Activated CD4-positive, alpha-beta T cell treated with anti-CD3 and anti-CD28 coated beads for 36 hours (primary cell): ENCODE measurements around the gene CORO7. TPM values are rescaled to one million over a fixed set of nuclear protein-coding genes. Genes with fewer than 3 reads are reported as not detected.
A peak's percentile ranks its signal among the peaks of the same experiment; 100 is the strongest.

Experiments
- ATAC-seq: fragments of 200-7000 bp; cut with Tn5 transposase; one replicate; pipeline ENCODE4 v1.10.0; 2021; ENCODE audit warnings: mild to moderate bottlenecking, moderate library complexity
- CTCF ChIA-PET: fragments of 350-600 bp; sonication (Branson Sonifier 250); formaldehyde crosslinking; loops from one replicate; lab custom pipeline; 2021; ENCODE audit warnings: antibody characterized with exemption; lab: Charles Lee
- POLR2A ChIA-PET: fragments of 350-600 bp; sonication (Branson Sonifier 250); formaldehyde crosslinking; loops from one replicate; lab custom pipeline; 2021; ENCODE audit warnings: antibody characterized with exemption, inconsistent platforms; lab: Charles Lee
- DNase-seq: peaks from one replicate; pipeline ENCODE4 v3.0.0-alpha.2; 2020
- H3K27ac Mint-ChIP-seq: one replicate; pipeline ENCODE4 v1.8.0; 2021; ENCODE audit warnings: mixed read lengths
- H3K27me3 Mint-ChIP-seq: one replicate; pipeline ENCODE4 v1.8.0; 2021; ENCODE audit warnings: mixed read lengths
- H3K36me3 Mint-ChIP-seq: one replicate; pipeline ENCODE4 v1.8.0; 2021; ENCODE audit warnings: low read depth, mixed read lengths
- H3K4me1 Mint-ChIP-seq: one replicate; pipeline ENCODE4 v1.8.0; 2021; ENCODE audit warnings: mixed read lengths
- H3K4me3 Mint-ChIP-seq: one replicate; pipeline ENCODE4 v1.8.0; 2021; ENCODE audit warnings: mild to moderate bottlenecking, moderate library complexity, mixed read lengths
- H3K9me3 Mint-ChIP-seq: one replicate; pipeline ENCODE4 v1.8.0; 2021; ENCODE audit warnings: low read depth, mixed read lengths
- intact Hi-C, 2 experiments: fragments of 100-400 bp; cut with DNase I in 1 of 2; cut with micrococcal nuclease in 1 of 2; formaldehyde crosslinking; loops; one replicate each; pipeline versions ENCODE4 v1.14.2 to v1.15.1; 2022 to 2024; cut with DNase I, micrococcal nuclease
- total RNA-seq, 2 experiments: library from RNA; stranded (reverse); gene quantifications; one replicate each; pipeline ENCODE4 v1.2.3, GENCODE V29; 2021

Gene CORO7
- total RNA-seq, 2 experiments from 2014 or later = 65.0 to 67.1 TPM

GRCh38 chr16:4443986-4444385 lies 27.6 kb upstream of the CORO7 start:
- no peak overlapping the region for H3K27ac Mint-ChIP-seq
- POLR2A ChIA-PET = interaction anchor here (0.7 kb wide), 1 partner anchor 24 kb away, joined by 3 read pairs; no protein-coding TSS in a partner anchor
- DNase-seq = no peak
- H3K4me3 Mint-ChIP-seq = no peak overlapping the region
- intact Hi-C loops = no loop called here
- H3K27me3 Mint-ChIP-seq = no peaks in the 10 kb centered on the region
- ATAC-seq = no peak
- H3K9me3 Mint-ChIP-seq = no peaks in the 10 kb centered on the region
- H3K4me1 Mint-ChIP-seq = no peaks in the 10 kb centered on the region
- H3K36me3 Mint-ChIP-seq = peaks cover 61% of the 10 kb centered on the region
- CTCF ChIA-PET = interaction anchor here (0.9 kb wide), 1 partner anchor 15 kb away, joined by 3 read pairs; no protein-coding TSS in a partner anchor

DNA sequence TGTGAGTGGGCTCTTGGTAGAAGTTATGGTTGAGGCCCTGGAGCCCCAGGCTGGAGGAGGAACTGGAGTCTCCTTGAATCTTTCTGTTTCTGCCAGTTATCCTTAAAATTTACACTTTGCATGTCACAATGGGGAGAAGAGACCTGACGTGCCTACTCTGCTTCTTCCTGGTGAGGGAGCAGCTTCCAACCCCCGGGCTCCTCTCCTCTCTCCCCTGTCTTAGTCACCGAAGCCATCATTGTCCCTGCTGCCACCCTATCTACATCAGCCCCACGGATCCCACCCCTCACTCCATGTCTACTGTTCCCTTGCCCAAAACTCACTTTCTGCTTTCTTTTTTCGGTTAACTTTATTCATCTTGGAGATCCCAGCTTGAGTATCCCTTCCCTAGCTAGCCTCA lies 26.9 kb upstream of the CORO7 start:
- H3K4me1 Mint-ChIP-seq = no peaks in the 10 kb centered on the region
- H3K27ac Mint-ChIP-seq = no peak overlapping the region
- intact Hi-C loops = no loop called here
- H3K4me3 Mint-ChIP-seq = no peak overlapping the region
- ATAC-seq (no peak), DNase-seq (no peak)
- CTCF ChIA-PET = no interaction called here
- no peaks in the 10 kb centered on the region for H3K9me3 Mint-ChIP-seq
- H3K36me3 Mint-ChIP-seq = peaks cover 59% of the 10 kb centered on the region
- H3K27me3 Mint-ChIP-seq = no peaks in the 10 kb centered on the region
- POLR2A ChIA-PET = interaction anchor here (0.6 kb wide), 1 partner anchor 13 kb away, joined by 6 read pairs; no protein-coding TSS in a partner anchor

- Mint-ChIP-seq H3K27ac (no peak overlapping the region), H3K4me3 (no peak overlapping the region), H3K4me1 (no peaks in the 10 kb centered on the region), H3K9me3 (no peaks in the 10 kb centered on the region), H3K27me3 (no peaks in the 10 kb centered on the region), H3K36me3 (peaks cover 59% of the 10 kb centered on the region)
- CTCF ChIA-PET = interaction anchor here (0.8 kb wide), 1 partner anchor 309 kb away, joined by 3 read pairs; no protein-coding TSS in a partner anchor
- DNase-seq (no peak), ATAC-seq (no peak)
- POLR2A ChIA-PET = no interaction called here
- intact Hi-C loops = no loop called here
Observed at GRCh38 chr16:4442371-4442770, 26.0 kb upstream of the CORO7 start.

DNA sequence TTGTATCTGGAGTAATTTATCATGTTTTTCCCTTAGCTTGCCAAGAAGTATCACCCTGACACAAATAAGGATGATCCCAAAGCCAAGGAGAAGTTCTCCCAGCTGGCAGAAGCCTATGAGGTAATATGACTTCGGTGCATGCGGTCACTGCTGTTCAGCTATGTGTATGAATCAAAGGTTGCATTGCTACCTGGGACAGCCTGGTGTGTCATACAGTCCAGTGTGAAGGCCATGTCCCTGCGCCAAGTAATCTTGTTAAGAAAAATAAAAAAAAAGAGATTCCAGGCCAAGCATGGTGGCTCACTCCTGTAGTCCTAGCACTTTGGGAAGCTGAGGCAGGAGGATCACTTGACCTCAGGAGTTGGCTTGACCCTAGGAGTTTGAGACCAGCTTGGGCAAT lies 21.0 kb upstream of the CORO7 start:
- Mint-ChIP-seq H3K36me3 (peaks cover 59% of the 10 kb centered on the region), H3K4me3 (no peak overlapping the region), H3K9me3 (no peaks in the 10 kb centered on the region), H3K27ac (no peak overlapping the region), H3K27me3 (no peaks in the 10 kb centered on the region), H3K4me1 (peaks cover 6% of the 10 kb centered on the region)
- intact Hi-C loops = no loop called here
- CTCF ChIA-PET = interaction anchor here (0.6 to 0.8 kb wide), 2 partner anchors 35 to 452 kb away, joined by 3 read pairs; no protein-coding TSS in a partner anchor
- DNase-seq = no peak
- ATAC-seq = no peak
- POLR2A ChIA-PET = no interaction called here

GRCh38 chr16:4435337-4436067 lies 19.1 kb upstream of the CORO7 start:
- peaks cover 54% of the 10 kb centered on the region for H3K36me3 Mint-ChIP-seq
- no peaks in the 10 kb centered on the region for H3K27me3 Mint-ChIP-seq
- intact Hi-C loops = no loop called here
- ChIA-PET CTCF (interaction anchor here (0.8 to 0.9 kb wide), 2 partner anchors 36 to 39 kb away, joined by 3 to 4 read pairs; partner anchors contain the start of gene NMRAL1), POLR2A (interaction anchor here (0.6 kb wide), 1 partner anchor 16 kb away, joined by 3 read pairs; no protein-coding TSS in a partner anchor)
- no peaks in the 10 kb centered on the region for H3K9me3 Mint-ChIP-seq
- no peak overlapping the region for H3K4me3 Mint-ChIP-seq
- DNase-seq = no peak
- no peak for ATAC-seq
- no peak overlapping the region for H3K27ac Mint-ChIP-seq
- H3K4me1 Mint-ChIP-seq = peaks cover 6% of the 10 kb centered on the region

DNA sequence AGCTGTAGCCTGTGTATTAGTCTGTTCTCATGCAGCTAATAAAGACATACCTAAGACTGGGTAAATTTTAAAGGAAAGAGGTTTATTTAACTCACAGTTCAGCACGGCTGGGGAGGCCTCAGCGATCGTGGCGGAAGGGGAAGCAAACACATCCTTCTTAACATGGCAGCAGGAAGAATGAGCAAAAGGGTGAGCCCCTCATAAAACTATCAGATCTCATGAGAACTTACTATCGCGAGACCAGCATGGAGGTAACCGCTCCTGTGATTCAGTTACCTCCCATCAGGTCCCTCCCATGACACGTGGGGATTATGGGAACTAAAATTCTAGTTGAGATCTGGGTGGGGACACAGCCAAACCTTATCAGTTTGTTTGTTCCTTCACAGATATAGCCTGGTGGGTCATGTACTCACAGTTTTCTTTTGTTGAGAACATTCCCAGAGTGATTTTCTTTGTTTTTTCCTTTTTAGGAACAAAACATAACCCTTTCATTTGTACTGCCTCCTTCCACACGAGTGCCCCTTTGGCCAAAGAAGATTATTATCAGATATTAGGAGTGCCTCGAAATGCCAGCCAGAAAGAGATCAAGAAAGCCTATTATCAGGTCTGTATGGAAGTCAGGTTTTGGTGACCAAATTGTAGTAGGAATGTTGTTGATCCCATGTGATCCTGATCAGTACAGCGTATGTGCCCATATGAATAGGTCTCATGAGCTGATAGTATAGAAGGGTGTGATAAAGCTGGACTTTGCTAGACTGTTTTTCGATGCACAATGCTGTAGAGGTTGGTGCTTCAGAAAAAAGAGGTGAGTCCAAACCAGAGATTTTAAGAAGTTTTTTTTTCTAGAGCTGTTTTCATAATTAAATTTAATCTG lies 17.8 kb upstream of the CORO7 start:
- H3K36me3 Mint-ChIP-seq = peaks cover 49% of the 10 kb centered on the region
- H3K27ac Mint-ChIP-seq = no peak overlapping the region
- POLR2A ChIA-PET = no interaction called here

GRCh38 chr16:4433228-4433627 lies 16.8 kb upstream of the CORO7 start:
- Mint-ChIP-seq H3K36me3 (peaks cover 52% of the 10 kb centered on the region), H3K27me3 (no peaks in the 10 kb centered on the region), H3K4me1 (peaks cover 14% of the 10 kb centered on the region), H3K4me3 (no peak overlapping the region), H3K9me3 (no peaks in the 10 kb centered on the region), H3K27ac (no peak overlapping the region)
- ChIA-PET CTCF (no interaction called here), POLR2A (no interaction called here)
- ATAC-seq = no peak
- intact Hi-C loops = no loop called here
- no peak for DNase-seq

More for the DNA sequence above, 17.8 kb upstream of the CORO7 start:
- no peak for DNase-seq
- intact Hi-C loops = no loop called here
- peaks cover 9% of the 10 kb centered on the region for H3K4me1 Mint-ChIP-seq
- no peak overlapping the region for H3K4me3 Mint-ChIP-seq
- CTCF ChIA-PET = no interaction called here
- ATAC-seq = no peak
- H3K9me3 Mint-ChIP-seq = no peaks in the 10 kb centered on the region
- H3K27me3 Mint-ChIP-seq = no peaks in the 10 kb centered on the region

DNA sequence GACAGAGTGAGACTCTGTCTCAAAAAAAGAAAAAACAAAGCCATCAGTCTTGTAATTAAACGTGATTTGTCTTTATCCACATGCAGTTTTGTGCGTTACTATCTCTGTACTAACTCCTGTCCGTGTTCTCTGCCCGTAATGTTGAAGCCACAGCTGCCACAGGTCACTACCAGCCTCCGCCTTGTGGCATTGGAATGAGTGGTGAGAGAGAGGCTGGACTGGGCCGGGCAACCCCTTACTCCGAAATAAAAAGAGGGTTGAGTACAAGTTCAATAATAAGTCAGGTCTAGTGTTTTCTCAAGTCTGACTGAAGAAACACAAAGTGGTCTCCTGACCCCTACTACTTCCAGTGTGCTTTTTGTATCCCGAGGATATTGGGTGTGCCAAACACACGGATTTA lies 14.6 kb upstream of the CORO7 start:
- ATAC-seq (no peak), DNase-seq (no peak)
- Mint-ChIP-seq H3K4me1 (peaks cover 26% of the 10 kb centered on the region), H3K36me3 (peaks cover 56% of the 10 kb centered on the region), H3K27ac (no peak overlapping the region), H3K27me3 (no peaks in the 10 kb centered on the region), H3K9me3 (no peaks in the 10 kb centered on the region), H3K4me3 (no peak overlapping the region)
- POLR2A ChIA-PET = no interaction called here
- CTCF ChIA-PET = no interaction called here
- intact Hi-C loops = no loop called here

DNA sequence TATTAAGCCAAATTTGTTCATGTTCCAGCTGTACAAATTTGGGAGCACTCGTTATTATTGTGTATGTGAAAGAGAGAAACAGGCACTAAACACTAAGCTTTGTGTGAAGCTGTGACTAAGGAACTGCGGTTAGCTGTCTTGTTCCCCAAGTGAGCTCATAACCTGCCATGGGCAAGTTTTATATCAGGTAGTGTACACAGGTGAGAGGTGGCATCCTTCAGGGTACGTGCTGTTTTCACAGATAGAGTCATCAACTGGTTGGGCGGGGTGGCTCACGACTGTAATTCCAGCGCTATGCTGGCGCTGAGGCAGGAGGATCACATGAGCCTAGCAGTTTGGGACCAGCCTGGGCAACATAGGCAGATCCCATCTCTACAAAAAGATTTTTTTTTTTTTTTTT lies 12.1 kb upstream of the CORO7 start:
- intact Hi-C loops = loop anchor here (5.0 kb wide), 3 partner anchors 109 to 1166 kb away; partner anchors contain the start of genes CDIP1 (in 1 of the 2) and NUDT16L1 (in 1 of the 2)
- no peak for ATAC-seq
- peak overlapping the region; percentile 15 for H3K4me3 Mint-ChIP-seq
- no peaks in the 10 kb centered on the region for H3K27me3 Mint-ChIP-seq
- DNase-seq = no peak
- ChIA-PET POLR2A (interaction anchor here (0.6 kb wide), 1 partner anchor 78 kb away, joined by 4 read pairs; no protein-coding TSS in a partner anchor), CTCF (interaction anchor here (0.6 to 1.1 kb wide), 4 partner anchors 10 to 415 kb away, joined by 3 read pairs; no protein-coding TSS in a partner anchor)
- H3K27ac Mint-ChIP-seq = peak overlapping the region; percentile 80
- H3K9me3 Mint-ChIP-seq = no peaks in the 10 kb centered on the region
- peaks cover 46% of the 10 kb centered on the region for H3K36me3 Mint-ChIP-seq
- H3K4me1 Mint-ChIP-seq = peaks cover 27% of the 10 kb centered on the region

DNA sequence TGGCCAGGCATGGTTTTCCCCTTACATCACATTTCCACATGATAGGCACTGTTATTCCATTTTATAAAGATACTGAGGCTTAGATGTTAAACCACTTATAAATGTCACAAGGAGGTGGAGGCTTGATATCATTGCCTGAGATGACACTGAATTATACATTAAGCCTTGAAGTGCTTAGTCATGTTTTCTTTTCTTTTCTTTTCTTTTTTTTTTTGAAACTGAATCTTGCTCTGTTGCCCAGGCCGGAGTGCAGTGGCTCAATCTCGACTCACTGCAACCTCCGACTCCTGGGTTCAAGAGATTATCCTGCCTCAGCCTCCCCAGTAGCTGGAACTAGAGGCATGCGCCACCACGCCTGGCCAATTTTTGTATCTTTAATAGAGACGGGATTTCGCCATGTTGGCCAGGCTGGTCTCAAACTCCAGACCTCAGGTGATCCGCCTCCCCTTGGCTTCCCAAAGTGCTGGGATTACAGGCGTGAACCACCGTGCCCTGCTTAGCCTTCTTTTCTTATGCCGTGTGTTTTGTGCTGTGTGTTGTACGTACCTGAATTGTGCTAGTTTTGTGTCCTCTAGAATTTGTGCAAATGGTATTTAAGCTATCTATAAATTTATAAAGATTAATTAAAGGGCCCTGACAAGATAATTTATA lies 10.5 kb upstream of the CORO7 start:
- Mint-ChIP-seq H3K4me1 (peaks cover 27% of the 10 kb centered on the region), H3K27ac (peak overlapping the region; percentile 98), H3K27me3 (no peaks in the 10 kb centered on the region), H3K36me3 (peaks cover 39% of the 10 kb centered on the region), H3K4me3 (peak overlapping the region; percentile 95), H3K9me3 (no peaks in the 10 kb centered on the region)
- intact Hi-C loops = loop anchor here (5.0 kb wide), 3 partner anchors 110 to 1165 kb away; partner anchors contain the start of genes CDIP1 (in 1 of the 2) and NUDT16L1 (in 1 of the 2)
- ChIA-PET CTCF (interaction anchor here (0.7 kb wide), 1 partner anchor 198 kb away, joined by 3 read pairs; the partner anchor contains the start of gene MGRN1), POLR2A (interaction anchor here (0.6 kb wide), 1 partner anchor 55 kb away, joined by 12 read pairs; no protein-coding TSS in a partner anchor)
- DNase-seq (no peak), ATAC-seq (no peak)
